GM12878 (cell line): ENCODE data around the gene SP110. TPM values are rescaled to one million over a fixed set of nuclear protein-coding genes. Genes with fewer than 3 reads are reported as not detected.

Source experiments
- BMI1 ChIP-seq: fragments of 450-650 bp; IDR thresholded peaks from 2 replicates; pipeline ENCODE4 v1.6.1; 2016; ENCODE audit warnings: mild to moderate bottlenecking, moderate library complexity, borderline replicate concordance
- CREM ChIP-seq: IDR thresholded peaks from 2 replicates; pipeline ENCODE4 v1.6.1; 2014; ENCODE audit warnings: antibody characterized with exemption, low read depth
- MEF2A ChIP-seq: IDR thresholded peaks from 2 replicates; pipeline ENCODE4 v1.6.1; 2011; ENCODE audit warnings: low read depth, mild to moderate bottlenecking, low read length, moderate library complexity; ENCODE audit not compliant: insufficient read depth
- polyA plus RNA-seq, 11 experiments: library from polyadenylated mRNA; depleted of rRNA in 4 of 11; unstranded in 6 of 11; stranded (reverse) in 5 of 11; fragments of >200 nt; fragmentation: Nextera tagmentation in 4 of 11; fragmentation: Illumina TruSeq in 1 of 11; extraction: Ambion mirVana in 4 of 11; extraction: Trizol in 1 of 11; gene quantifications; 1 replicate in 1 of 11; 2 replicates in 10 of 11; pipeline versions ENCODE4 v1.2.1 to v1.2.3, GENCODE V29; 2011 to 2016; ENCODE audit warnings: inconsistent platforms in 2 of 11, missing spikeins in 2 of 11, low read depth in 1 of 11
- total RNA-seq, 4 experiments: library from RNA; depleted of rRNA in 3 of 4; stranded (reverse); fragments of >200 nt in 3 of 4; fragmentation: Illumina TruSeq in 1 of 4; extraction: Trizol in 1 of 4; gene quantifications; 2 replicates each; pipeline versions ENCODE4 v1.2.1 to v1.2.3, GENCODE V29; 2013 to 2021
- TF ChIP-seq, protein P1 (sequence below): IDR thresholded peaks from 2 replicates; pipeline ENCODE4 v1.6.1; 2011; ENCODE audit warnings: borderline replicate concordance, low read depth, mild to moderate bottlenecking, moderate library complexity, low read length; ENCODE audit not compliant: insufficient read depth, poor library complexity, severe bottlenecking
- TF ChIP-seq, protein P2 (sequence below): fragments of 450-650 bp; IDR thresholded peaks from 2 replicates; pipeline ENCODE4 v1.6.1; 2017; ENCODE audit warnings: antibody characterized with exemption, mild to moderate bottlenecking, moderate library complexity

SP110 gene
- total and polyA plus RNA-seq, 10 of the 15 experiments (the other 5 are each of a cell fraction or from before 2014, with no cell fraction given): 81.2 to 149 (median 100) TPM

DNA sequence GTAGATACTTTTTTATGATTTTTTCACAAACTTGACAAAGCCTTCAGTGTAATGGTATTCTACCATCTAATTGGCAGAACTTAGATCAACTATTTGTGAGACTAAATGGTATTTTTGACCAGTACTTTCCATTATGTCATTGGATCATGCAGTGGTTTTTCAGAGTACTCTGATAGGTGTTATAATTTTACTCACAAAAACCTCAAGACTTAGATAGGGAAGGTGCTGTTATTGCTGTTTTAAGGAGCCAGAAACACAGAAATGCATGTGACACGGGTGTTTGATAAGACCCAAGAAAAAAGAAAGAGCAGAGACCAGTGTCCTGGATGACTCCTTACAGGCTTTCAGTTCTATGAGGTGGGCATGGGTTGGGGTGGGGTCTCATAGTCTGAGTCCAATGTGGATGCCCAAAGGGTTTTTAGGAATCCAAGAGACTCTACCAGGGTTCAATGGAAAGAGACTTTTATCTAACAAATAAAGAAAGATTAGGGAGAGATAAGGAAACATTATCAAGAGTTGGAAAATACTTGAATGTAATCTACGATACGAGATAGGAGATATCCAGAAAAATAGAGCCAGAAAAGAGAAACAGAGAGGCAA lies 37.0 kb upstream of the SP110 start (continued):
- TF ChIP-seq CREM: peak; percentile 34; the same call in 1 of the 2 replicates
- TF ChIP-seq, protein P1, sequence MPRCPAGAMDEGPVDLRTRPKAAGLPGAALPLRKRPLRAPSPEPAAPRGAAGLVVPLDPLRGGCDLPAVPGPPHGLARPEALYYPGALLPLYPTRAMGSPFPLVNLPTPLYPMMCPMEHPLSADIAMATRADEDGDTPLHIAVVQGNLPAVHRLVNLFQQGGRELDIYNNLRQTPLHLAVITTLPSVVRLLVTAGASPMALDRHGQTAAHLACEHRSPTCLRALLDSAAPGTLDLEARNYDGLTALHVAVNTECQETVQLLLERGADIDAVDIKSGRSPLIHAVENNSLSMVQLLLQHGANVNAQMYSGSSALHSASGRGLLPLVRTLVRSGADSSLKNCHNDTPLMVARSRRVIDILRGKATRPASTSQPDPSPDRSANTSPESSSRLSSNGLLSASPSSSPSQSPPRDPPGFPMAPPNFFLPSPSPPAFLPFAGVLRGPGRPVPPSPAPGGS: no peak
- 0 out of 2 replicates have a peak, but pooled peaks have one; percentile 35 for TF ChIP-seq BMI1
- TF ChIP-seq, protein P2, sequence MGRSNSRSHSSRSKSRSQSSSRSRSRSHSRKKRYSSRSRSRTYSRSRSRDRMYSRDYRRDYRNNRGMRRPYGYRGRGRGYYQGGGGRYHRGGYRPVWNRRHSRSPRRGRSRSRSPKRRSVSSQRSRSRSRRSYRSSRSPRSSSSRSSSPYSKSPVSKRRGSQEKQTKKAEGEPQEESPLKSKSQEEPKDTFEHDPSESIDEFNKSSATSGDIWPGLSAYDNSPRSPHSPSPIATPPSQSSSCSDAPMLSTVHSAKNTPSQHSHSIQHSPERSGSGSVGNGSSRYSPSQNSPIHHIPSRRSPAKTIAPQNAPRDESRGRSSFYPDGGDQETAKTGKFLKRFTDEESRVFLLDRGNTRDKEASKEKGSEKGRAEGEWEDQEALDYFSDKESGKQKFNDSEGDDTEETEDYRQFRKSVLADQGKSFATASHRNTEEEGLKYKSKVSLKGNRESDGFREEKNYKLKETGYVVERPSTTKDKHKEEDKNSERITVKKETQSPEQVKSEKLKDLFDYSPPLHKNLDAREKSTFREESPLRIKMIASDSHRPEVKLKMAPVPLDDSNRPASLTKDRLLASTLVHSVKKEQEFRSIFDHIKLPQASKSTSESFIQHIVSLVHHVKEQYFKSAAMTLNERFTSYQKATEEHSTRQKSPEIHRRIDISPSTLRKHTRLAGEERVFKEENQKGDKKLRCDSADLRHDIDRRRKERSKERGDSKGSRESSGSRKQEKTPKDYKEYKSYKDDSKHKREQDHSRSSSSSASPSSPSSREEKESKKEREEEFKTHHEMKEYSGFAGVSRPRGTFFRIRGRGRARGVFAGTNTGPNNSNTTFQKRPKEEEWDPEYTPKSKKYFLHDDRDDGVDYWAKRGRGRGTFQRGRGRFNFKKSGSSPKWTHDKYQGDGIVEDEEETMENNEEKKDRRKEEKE: no peak
- peak; percentile 42; the same call in 1 of the 2 replicates for TF ChIP-seq MEF2A
- TF ChIP-seq, all 136 proteins: peak for 19
